ENCODE results near the gene IRS1.

IRS1 gene

DNA sequence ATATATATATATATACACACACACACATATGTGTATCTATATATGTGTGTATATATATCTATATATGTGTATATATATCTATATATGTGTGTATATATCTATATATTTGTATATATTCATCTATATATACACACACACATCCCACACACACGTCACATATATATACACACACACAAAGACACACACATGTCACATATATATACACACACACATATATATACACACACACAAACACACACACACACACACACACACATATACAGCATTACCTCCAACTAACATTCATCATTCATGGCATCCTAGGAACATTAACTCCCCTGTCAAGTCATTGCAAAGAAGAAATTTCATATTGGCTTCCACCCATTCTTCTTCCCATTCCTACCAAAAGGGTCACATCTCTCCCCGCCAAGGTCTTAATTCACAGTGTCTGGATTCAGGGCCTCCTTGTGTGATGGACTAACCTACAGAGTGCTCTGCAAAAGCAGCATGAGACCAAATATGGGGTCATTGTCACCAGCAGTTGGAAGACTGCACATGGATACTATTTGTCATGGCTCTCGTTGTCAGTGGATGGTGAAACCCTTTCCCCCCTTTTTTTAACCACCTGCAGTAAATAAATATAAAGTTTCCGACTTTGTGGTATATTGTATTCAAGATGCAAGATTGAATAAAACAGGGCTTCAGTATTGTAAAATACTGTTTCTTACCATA lies 67.0 kb downstream of the IRS1 start:
- TF ChIP-seq EZH2 (IDR thresholded peaks at IDR 0.05; ENCODE audit: borderline replicate concordance, low read depth, low read length, severe bottlenecking) (no peak), CTCF (IDR thresholded peaks at IDR 0.05; ENCODE audit: borderline replicate concordance, extremely low read depth, low read length, poor library complexity, severe bottlenecking) (no peak)
- Histone ChIP-seq H3K9me3 (ENCODE audit: insufficient read depth, low read length, severe bottlenecking) (no peaks in the 10 kb centered on the region), H3K27me3 (ENCODE audit: insufficient read depth, low read length, poor library complexity) (no peaks in the 10 kb centered on the region), H3K4me3 (ENCODE audit: low read depth in 1 of 2, low read length in 2 of 2) (no peak overlapping the region), H3K27ac (ENCODE audit: low read length) (no peak overlapping the region), H3K4me2 (ENCODE audit: insufficient read depth, low read length) (no peak overlapping the region), H4K20me1 (ENCODE audit: insufficient read depth, low read length) (no peaks in the 10 kb centered on the region), H3K79me2 (ENCODE audit: insufficient read depth, low read length) (no peaks in the 10 kb centered on the region), H3K9ac (ENCODE audit: low read depth, low read length) (no peak overlapping the region), H2AFZ (ENCODE audit: low read depth, low read length) (no peak overlapping the region), H3K36me3 (ENCODE audit: insufficient read depth, low read length) (no peaks in the 10 kb centered on the region), H3K4me1 (ENCODE audit: insufficient read depth, low read length) (no peaks in the 10 kb centered on the region)
- no peak for ATAC-seq (ENCODE audit: insufficient read depth, low read depth)
- DNase-seq, result no peak

- Histone ChIP-seq H3K4me3 (ENCODE audit: low read depth in 1 of 2, low read length in 2 of 2) (no peak overlapping the region), H3K9me3 (ENCODE audit: insufficient read depth, low read length, severe bottlenecking) (no peaks in the 10 kb centered on the region), H3K9ac (ENCODE audit: low read depth, low read length) (no peak overlapping the region), H3K79me2 (ENCODE audit: insufficient read depth, low read length) (no peaks in the 10 kb centered on the region), H3K27ac (ENCODE audit: low read length) (no peak overlapping the region), H2AFZ (ENCODE audit: low read depth, low read length) (no peak overlapping the region), H3K27me3 (ENCODE audit: insufficient read depth, low read length, poor library complexity) (no peaks in the 10 kb centered on the region), H4K20me1 (ENCODE audit: insufficient read depth, low read length) (no peaks in the 10 kb centered on the region), H3K4me2 (ENCODE audit: insufficient read depth, low read length) (no peak overlapping the region), H3K36me3 (ENCODE audit: insufficient read depth, low read length) (no peaks in the 10 kb centered on the region), H3K4me1 (ENCODE audit: insufficient read depth, low read length) (no peaks in the 10 kb centered on the region)
- DNase-seq, result no peak
- ATAC-seq (ENCODE audit: insufficient read depth, low read depth), result no peak; the same call in 2 of the 3 replicates
- TF ChIP-seq EZH2 (IDR thresholded peaks at IDR 0.05; ENCODE audit: borderline replicate concordance, low read depth, low read length, severe bottlenecking), result no peak
- no peak for TF ChIP-seq CTCF (IDR thresholded peaks at IDR 0.05; ENCODE audit: borderline replicate concordance, extremely low read depth, low read length, poor library complexity, severe bottlenecking)
Measured at GRCh38 chr2:226730481-226730880, 69.1 kb downstream of the IRS1 start.

DNA sequence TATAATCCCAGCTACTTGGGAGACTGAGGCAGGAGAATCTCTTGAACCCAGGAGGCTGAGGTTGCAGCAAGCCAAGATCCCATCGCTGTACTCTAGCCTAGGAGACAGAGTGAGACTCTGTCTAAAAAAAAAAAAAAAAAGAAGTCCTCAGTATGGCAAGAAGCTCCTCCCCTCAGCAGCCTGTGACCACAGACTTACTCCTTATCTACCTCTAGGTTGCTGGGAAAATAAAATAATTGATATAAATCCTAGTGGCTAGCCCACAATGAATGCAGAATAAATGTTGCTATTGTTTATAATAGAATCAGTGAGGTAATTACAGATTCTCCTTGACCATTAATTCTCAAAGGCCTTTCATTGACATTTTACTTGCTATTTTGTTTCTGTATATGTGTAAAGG lies 70.6 kb downstream of the IRS1 start:
- no peak overlapping the region for H2AFZ ChIP-seq (ENCODE audit: low read depth, low read length)
- H3K9me3 ChIP-seq (ENCODE audit: insufficient read depth, low read length, severe bottlenecking), result no peaks in the 10 kb centered on the region
- no peaks in the 10 kb centered on the region for H4K20me1 ChIP-seq (ENCODE audit: insufficient read depth, low read length)
- no peak overlapping the region for H3K9ac ChIP-seq (ENCODE audit: low read depth, low read length)
- H3K36me3 ChIP-seq (ENCODE audit: insufficient read depth, low read length), result no peaks in the 10 kb centered on the region
- no peak overlapping the region for H3K27ac ChIP-seq (ENCODE audit: low read length)
- no peaks in the 10 kb centered on the region for H3K27me3 ChIP-seq (ENCODE audit: insufficient read depth, low read length, poor library complexity)
- no peak overlapping the region for H3K4me2 ChIP-seq (ENCODE audit: insufficient read depth, low read length)
- ATAC-seq (ENCODE audit: insufficient read depth, low read depth), result 0 out of 3 replicates have a peak, but pooled peaks have one; percentile 39
- DNase-seq, result no peak
- H3K4me1 ChIP-seq (ENCODE audit: insufficient read depth, low read length), result no peaks in the 10 kb centered on the region
- no peak overlapping the region for H3K4me3 ChIP-seq (ENCODE audit: low read depth in 1 of 2, low read length in 2 of 2)
- no peaks in the 10 kb centered on the region for H3K79me2 ChIP-seq (ENCODE audit: insufficient read depth, low read length)
- TF ChIP-seq CTCF (IDR thresholded peaks at IDR 0.05; ENCODE audit: borderline replicate concordance, extremely low read depth, low read length, poor library complexity, severe bottlenecking) (no peak), EZH2 (IDR thresholded peaks at IDR 0.05; ENCODE audit: borderline replicate concordance, low read depth, low read length, severe bottlenecking) (no peak)
